GM21390 (cell line): ENCODE results near the gene RSPH9.
A peak's percentile ranks its signal among the peaks of the same experiment; 100 is the strongest.

Experiments
- ATAC-seq: cut with Tn5 transposase; IDR thresholded peaks from one replicate; pipeline ENCODE4 v1.9.1; 2021; ENCODE audit not compliant: unreplicated experiment

RSPH9 gene

GRCh38 chr6:43667245-43668150, 22.7 kb downstream of the RSPH9 start:
- ATAC-seq: peak; percentile 59

- ATAC-seq: peak; percentile 42
These were observed 23.6 kb downstream of the RSPH9 start for GRCh38 chr6:43668151-43669028.

GRCh38 chr6:43669050-43669921, 24.4 kb downstream of the RSPH9 start:
- no peak for ATAC-seq

- no peak for ATAC-seq
These were observed 25.2 kb downstream of the RSPH9 start for GRCh38 chr6:43669922-43670622.

- no peak for ATAC-seq
These were observed 25.8 kb downstream of the RSPH9 start for GRCh38 chr6:43670623-43670986.

GRCh38 chr6:43671011-43671800, 26.4 kb downstream of the RSPH9 start:
- ATAC-seq: no peak

GRCh38 chr6:43671801-43672690, 27.2 kb downstream of the RSPH9 start:
- no peak for ATAC-seq

- no peak for ATAC-seq
These were observed 28.7 kb downstream of the RSPH9 start for GRCh38 chr6:43673444-43674084.

GRCh38 chr6:43674291-43674690, 29.5 kb downstream of the RSPH9 start:
- ATAC-seq: no peak

- ATAC-seq: no peak
These were observed 30.1 kb downstream of the RSPH9 start for GRCh38 chr6:43674921-43675320.

GRCh38 chr6:43676962-43677606, 32.2 kb downstream of the RSPH9 start:
- no peak for ATAC-seq

GRCh38 chr6:43677759-43678158, 32.9 kb downstream of the RSPH9 start:
- no peak for ATAC-seq

GRCh38 chr6:43678341-43678740, 33.5 kb downstream of the RSPH9 start:
- no peak for ATAC-seq

- ATAC-seq: no peak
These were observed 34.2 kb downstream of the RSPH9 start for GRCh38 chr6:43679057-43679456.

- no peak for ATAC-seq
These were observed 35.7 kb downstream of the RSPH9 start for GRCh38 chr6:43680308-43681200.

GRCh38 chr6:43681303-43681702, 36.5 kb downstream of the RSPH9 start:
- no peak for ATAC-seq
